Urothelium cell line (cell line): ENCODE measurements around the gene ZNF613.
"Not testable (repeated sequence)": the region's sequence is repeated elsewhere in the genome, so short reads cannot be mapped to it uniquely, and the experiment has no call there.

Experiments
- DNase-seq: peaks from one replicate; pipeline ENCODE4 v3.0.0; 2011; ENCODE audit warnings: low spot score, mixed read lengths
- FAIRE-seq: peaks from 2 replicates; lab custom pipeline; 2011; peaks lifted over from hg19 to GRCh38; lab: Jason Lieb, UNC

The ZNF613 gene

DNA sequence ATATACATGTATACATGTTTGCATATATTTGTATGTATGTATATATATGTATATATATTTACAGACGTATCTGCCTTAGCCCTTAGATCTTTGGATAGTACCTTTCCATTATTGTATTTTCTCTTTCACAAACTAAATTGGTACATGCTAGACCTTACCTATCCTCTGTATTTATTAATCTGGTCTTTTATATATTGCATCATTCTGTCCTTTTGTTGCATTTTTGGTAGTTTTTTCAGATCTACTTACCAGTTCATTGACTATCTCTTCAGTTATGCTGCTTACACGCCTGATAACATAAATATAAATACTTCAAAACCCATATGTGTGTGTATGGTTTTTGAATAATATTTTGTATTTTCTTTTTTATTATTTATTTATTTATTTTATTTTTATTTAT, 11.7 kb downstream of the ZNF613 start:
- DNase-seq (no peak), FAIRE-seq (no peak)

DNA sequence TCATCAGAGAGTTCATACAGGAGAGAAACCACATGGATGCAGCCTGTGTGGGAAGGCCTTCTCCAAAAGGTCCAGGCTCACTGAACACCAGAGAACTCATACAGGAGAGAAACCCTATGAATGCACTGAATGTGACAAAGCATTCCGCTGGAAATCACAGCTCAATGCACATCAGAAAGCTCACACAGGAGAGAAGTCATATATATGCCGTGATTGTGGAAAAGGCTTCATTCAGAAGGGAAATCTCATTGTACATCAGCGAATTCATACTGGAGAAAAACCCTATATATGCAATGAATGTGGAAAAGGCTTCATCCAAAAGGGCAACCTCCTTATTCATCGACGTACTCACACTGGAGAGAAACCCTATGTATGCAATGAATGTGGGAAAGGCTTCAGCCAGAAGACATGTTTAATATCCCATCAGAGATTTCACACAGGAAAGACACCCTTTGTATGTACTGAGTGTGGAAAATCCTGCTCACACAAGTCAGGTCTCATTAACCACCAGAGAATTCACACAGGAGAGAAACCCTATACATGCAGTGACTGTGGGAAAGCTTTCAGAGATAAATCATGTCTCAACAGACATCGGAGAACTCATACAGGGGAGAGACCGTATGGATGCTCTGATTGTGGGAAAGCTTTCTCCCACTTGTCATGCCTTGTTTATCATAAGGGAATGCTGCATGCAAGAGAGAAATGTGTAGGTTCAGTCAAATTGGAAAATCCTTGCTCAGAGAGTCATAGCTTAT, 17.7 kb downstream of the ZNF613 start:
- DNase-seq (no peak), FAIRE-seq (no peak)

DNA sequence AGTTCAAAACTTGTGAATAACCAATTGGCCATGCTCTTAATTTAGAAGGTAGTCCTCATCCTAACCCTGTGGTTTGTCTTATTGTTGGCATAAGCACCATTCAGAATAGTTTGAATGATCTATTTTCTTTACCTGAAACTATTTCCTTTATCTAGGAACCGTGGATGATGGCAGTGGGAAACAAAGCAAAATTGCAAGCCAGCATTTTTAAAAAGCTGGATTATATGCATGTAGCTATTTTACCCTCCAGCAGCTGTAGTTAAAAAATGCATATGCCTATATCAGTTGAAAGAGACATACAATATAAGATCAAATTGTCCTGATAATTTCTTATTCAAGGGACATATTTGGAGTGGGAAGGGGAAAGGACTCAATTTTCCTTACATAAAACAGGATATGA, 19.3 kb downstream of the ZNF613 start:
- FAIRE-seq = no peak
- no peak for DNase-seq

- FAIRE-seq = no peak
- no peak for DNase-seq
Observed at GRCh38 chr19:51948975-51949374, 21.7 kb downstream of the ZNF613 start.

DNA sequence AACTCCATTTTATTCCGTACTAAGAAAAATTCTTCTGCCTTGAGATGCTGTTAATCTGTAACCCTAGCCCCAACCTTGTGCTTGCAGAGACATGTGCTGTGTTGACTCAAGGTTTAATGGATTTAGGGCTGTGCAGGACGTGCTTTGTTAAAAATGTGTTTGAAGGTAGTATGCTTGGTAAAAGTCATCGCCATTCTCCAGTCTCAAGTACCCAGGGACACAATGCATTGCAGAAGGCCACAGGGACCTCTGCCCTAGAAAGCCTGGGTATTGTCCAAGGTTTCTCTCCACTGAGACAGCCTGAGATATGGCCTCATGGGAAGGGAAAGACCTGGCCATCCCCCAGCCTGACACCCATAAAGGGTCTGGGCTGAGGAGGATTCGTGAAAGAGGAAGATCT, 30.6 kb downstream of the ZNF613 start:
- not testable (repeated sequence) for DNase-seq, FAIRE-seq

DNA sequence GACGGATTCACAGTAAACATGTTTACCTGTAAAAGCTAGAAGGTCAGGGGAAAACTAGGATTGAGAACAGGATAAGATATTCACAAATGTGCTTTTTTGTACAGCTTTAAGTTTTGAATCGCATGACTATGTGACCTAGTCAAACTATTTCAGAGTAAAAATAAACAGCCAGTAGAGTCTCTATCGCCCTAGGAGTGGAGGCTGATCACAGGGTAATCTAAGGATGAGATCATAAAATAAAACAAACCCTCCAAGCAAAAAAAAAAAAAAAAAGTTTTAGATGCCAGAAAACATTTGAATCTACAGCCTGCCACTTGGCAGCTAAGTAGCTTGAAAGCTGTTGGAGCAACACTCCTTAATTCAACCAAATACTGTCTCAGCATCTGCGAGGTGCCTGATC, 32.5 kb downstream of the ZNF613 start:
- no peak for FAIRE-seq
- no peak for DNase-seq

DNA sequence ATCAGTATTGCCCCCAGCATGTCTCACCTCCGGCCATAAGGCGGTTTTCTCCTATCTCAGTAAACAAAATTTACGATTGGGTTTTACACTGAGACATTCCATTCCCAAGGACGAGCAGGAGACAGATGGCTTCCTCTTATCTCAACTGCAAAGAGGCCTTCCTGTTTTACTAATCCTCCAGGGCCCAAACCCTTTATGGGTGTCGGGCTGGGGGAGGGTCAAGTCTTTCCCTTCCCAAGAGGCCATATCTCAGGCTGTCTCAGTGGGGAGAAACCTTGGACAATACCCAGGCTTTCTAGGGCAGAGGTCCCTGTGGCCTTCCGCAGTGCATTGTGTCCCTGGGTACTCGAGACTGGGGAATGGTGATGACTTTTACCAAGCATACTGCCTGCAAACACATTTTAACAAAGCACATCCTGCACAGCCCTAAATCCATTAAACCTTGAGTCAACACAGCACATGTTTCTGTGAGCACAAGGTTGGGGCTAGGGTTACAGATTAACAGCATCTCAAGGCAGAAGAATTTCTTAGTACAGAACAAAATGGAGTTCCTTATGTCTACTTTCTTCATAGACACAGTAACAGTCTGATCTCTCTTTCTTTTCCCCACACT, 33.5 kb downstream of the ZNF613 start:
- not testable (repeated sequence) for DNase-seq, FAIRE-seq

GRCh38 chr19:51965583-51965982, 38.3 kb downstream of the ZNF613 start:
- DNase-seq (no peak), FAIRE-seq (no peak)

DNA sequence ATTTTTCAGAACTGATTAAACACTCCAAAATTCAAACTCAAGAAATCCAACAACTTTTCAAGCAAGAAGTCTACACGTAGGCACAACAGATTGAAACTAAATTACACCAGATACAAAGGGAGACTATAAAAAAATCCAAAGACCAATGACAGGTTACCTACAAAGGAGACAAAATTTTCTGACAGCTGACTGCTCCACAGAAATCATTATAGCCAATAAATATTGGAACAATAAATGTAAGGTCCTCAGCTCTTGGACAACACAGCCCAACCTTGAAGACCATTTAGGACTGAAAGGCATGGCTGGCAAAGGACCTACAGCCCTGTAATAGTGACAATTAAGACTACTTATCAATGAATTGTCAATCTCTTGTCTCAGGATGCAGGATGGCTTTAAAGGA, 43.4 kb downstream of the ZNF613 start:
- no peak for FAIRE-seq
- no peak for DNase-seq

GRCh38 chr19:51971624-51972023, 44.4 kb downstream of the ZNF613 start:
- FAIRE-seq (no peak), DNase-seq (no peak)

DNA sequence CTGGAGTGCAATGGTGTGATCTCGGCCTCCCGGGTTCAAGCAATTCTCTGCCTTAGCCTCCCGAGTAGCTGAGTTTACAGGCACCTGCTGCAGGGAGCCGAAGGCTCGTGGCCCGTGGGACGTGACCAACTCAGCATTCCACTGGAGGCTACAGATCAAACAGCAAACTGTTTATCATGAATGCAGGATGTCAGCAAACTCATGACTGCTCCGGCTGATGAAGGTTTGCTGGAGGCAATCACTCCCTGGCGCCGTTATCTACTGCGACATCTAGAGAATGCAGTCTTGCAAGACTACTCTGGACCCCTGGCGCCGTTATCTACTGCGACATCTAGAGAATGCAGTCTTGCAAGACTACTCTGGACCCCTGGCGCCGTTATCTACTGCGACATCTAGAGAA, 48.5 kb downstream of the ZNF613 start:
- not testable (repeated sequence) for DNase-seq, FAIRE-seq

DNA sequence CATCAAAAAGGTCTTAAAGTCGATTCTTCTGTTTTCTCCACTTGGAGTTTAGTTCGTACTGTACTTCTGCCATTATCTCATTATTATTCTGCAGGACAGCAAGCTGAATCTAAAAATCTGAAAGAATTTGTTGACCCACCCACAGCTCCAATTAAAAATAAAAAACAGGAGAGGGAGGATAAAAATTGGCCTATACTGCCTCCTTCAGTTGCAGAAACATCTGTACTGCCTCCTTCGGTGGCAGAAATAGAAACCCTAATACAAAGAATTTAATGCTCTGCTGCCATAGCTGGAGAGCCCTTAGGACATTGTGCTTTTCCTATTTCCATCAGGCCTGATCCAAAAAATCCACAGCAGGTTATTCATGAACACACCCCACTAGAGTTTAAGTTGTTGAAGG, 49.6 kb downstream of the ZNF613 start:
- no peak for FAIRE-seq
- no peak for DNase-seq

GRCh38 chr19:51977346-51977745, 50.1 kb downstream of the ZNF613 start:
- DNase-seq (no peak), FAIRE-seq (no peak)

DNA sequence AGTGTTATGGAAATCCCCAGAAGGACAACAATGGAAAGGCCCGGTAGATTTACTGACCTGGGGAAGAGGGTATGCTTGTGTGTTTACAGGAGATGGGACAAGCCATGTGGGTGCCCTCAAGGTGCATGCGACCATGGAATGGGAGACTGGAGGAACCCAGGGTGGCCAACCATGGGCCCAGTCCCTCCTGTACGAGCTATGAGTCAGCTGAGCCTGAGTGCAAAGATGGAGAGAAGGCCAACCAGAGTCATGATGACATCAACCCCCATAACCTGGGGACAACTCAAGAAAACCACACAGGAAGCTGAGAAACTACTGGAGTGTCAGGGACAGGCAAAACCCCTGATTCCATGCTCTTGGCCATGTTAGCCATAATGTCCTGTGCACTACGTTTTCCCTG, 51.6 kb downstream of the ZNF613 start:
- FAIRE-seq (no peak), DNase-seq (no peak)

GRCh38 chr19:51980116-51980736, 53.0 kb downstream of the ZNF613 start:
- no peak for FAIRE-seq
- DNase-seq = no peak

DNA sequence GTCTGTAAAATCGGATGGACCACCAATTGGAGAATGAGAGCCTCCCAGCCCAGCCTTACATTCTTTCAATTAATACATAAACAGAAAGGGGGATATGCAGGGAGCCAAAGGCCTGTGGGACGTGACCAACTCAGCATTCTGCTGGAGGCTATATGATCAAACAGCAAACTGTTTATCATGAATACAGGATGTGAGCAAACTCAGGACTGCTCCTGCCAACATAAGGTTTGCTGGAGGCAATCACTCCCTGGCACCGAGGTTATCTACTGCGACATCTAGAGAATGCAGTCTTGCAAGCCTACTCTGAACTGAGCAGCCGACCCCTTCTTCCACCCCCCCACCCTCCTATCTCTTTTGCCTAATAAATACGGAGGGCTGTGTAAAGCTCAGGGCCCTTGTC, 53.7 kb downstream of the ZNF613 start:
- not testable (repeated sequence) for FAIRE-seq, DNase-seq

- DNase-seq = no peak
- no peak for FAIRE-seq
Observed at GRCh38 chr19:51983361-51983760, 56.1 kb downstream of the ZNF613 start.

DNA sequence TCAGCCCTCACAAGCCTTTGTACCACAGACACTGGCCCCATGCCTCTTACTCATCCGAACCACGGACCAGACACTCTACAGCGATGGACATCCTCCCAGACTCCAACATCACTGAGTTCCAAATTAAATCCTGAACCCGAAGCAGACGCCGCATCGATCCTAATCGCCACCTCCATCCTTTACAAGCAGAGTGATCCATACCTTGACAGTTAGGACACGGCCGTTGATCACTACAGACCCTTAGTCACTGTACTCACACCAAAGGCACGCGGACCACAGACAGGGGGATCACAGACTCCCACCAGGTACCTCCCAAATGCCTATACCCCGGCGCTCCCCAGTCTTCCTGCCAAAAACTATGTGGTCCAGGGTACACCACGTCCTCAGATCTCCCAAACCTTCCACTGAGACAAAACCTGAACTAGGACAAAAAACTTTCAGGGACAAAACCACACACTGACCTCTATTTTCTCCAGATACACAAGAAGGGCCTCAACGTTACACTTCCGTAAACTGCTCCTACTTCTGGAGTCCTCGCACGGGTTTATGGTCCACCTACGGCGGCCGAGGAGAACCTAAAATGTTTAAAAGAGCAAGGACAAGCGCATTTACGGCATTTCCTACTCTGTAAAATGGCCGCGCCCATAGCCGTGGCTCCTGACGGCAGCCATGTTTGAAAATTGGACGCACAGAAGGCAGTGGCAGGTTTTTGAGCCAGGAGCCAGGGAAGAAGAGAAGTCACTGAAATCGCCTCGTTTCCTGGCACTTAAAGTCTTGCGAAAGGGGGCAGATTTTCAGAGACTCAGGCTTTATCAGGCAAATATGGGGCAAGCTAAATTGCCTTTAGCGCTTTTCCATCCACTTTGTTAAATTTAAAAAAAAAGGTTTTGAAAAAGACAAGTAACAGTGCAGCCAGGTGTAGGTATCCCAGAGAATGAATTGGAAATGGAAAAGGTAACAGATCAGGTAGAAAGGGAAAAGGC, 59.3 kb downstream of the ZNF613 start, which contains the start of gene ZNF350:
Gene ZNF350, minus strand, starts transcription at position 532 of the 983 bp plus-strand sequence. CDS start 12,480 bp downstream, outside the sequence.
- peak; percentile 35 for FAIRE-seq
- DNase-seq = peak; percentile 83

DNA sequence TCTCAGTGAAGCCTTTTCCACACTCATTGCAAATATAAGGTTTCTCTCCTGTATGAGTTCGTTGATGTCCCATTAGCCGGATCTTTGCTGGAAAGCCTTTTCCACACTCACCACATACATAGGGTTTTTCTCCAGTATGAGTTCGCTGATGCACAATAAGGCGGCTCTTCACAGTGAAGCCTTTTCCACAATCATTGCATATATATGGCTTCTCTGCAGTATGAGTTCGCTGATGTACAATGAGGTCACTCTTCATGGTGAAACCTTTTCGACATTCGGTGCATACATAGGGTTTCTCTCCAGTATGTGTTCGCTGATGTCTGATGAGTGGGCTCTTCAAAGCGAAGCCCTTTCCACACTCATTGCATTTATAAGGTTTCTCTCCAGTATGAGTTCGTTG, 66.2 kb downstream of the ZNF613 start:
- FAIRE-seq (no peak), DNase-seq (no peak)

- no peak for FAIRE-seq
- no peak for DNase-seq
Observed at GRCh38 chr19:51994048-51994644, 66.9 kb downstream of the ZNF613 start.
